ENCODE data around the gene SHANK1. TPM values are rescaled to one million over a fixed set of nuclear protein-coding genes. Genes with fewer than 3 reads are reported as not detected.
A peak's percentile ranks its signal among the peaks of the same experiment; 100 is the strongest.

The SHANK1 gene
- polyA plus RNA-seq, 3 donors = not detected

- TF ChIP-seq, protein P1, sequence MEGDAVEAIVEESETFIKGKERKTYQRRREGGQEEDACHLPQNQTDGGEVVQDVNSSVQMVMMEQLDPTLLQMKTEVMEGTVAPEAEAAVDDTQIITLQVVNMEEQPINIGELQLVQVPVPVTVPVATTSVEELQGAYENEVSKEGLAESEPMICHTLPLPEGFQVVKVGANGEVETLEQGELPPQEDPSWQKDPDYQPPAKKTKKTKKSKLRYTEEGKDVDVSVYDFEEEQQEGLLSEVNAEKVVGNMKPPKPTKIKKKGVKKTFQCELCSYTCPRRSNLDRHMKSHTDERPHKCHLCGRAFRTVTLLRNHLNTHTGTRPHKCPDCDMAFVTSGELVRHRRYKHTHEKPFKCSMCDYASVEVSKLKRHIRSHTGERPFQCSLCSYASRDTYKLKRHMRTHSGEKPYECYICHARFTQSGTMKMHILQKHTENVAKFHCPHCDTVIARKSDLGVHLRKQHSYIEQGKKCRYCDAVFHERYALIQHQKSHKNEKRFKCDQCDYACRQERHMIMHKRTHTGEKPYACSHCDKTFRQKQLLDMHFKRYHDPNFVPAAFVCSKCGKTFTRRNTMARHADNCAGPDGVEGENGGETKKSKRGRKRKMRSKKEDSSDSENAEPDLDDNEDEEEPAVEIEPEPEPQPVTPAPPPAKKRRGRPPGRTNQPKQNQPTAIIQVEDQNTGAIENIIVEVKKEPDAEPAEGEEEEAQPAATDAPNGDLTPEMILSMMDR (IDR thresholded peaks at IDR 0.05) = no peak
- no peaks in the 10 kb centered on the region for H3K36me3 ChIP-seq (replicated peaks in 1 of 2; ENCODE audit: control insufficient read depth in 1 of 2, insufficient read depth in 2 of 2, low read length in 2 of 2)
- H3K27ac ChIP-seq (ENCODE audit: low read depth in 1 of 2, low read length in 2 of 2) = no peak overlapping the region
- H3K27me3 ChIP-seq (ENCODE audit: control insufficient read depth in 2 of 2, insufficient read depth in 2 of 2, low read length in 2 of 2) = peaks cover 14 to 33% of the 10 kb centered on the region in 2 donors
- intact Hi-C loops (cut with micrococcal nuclease) = no loop called here
- H3K4me3 ChIP-seq (replicated peaks in 1 of 3; ENCODE audit: low read depth in 2 of 3, low read length in 3 of 3) = no peak overlapping the region
- H3K9me3 Mint-ChIP-seq = peaks cover 0 to 8% (median 2%) of the 10 kb centered on the region in 7 donors
- H3K36me3 Mint-ChIP-seq = peaks cover 0 to 2% of the 10 kb centered on the region in 2 donors
- no peaks in the 10 kb centered on the region for H3K79me2 ChIP-seq (ENCODE audit: insufficient read depth, low read length)
- H2AFZ ChIP-seq (ENCODE audit: insufficient read depth, low read depth, low read length, poor library complexity, severe bottlenecking) = no peak overlapping the region
- H3K9ac ChIP-seq (ENCODE audit: insufficient read depth, low read length, poor library complexity, severe bottlenecking) = no peak overlapping the region
- H3K4me3 Mint-ChIP-seq = peak overlapping the region in 1 of 2 donors; percentile 87
- H3K4me2 ChIP-seq (replicated peaks; ENCODE audit: extremely low read depth, low read length, poor library complexity, severe bottlenecking) = no peak overlapping the region
- H3K9me3 ChIP-seq (replicated peaks in 1 of 2; ENCODE audit: control insufficient read depth in 1 of 2, insufficient read depth in 1 of 2, low read length in 2 of 2) = peaks cover 0 to 11% of the 10 kb centered on the region in 2 donors
- H4K20me1 ChIP-seq (ENCODE audit: insufficient read depth, low read length) = no peaks in the 10 kb centered on the region
- no peaks in the 10 kb centered on the region for H3K4me1 ChIP-seq (ENCODE audit: control insufficient read depth in 1 of 2, insufficient read depth in 2 of 2, low read length in 2 of 2)
- no peaks in the 10 kb centered on the region for H3K4me1 Mint-ChIP-seq
- 8% methylated on average over 21 of the region's 23 CpGs for WGBS (ENCODE audit: insufficient coverage)
- H3K27me3 Mint-ChIP-seq (ENCODE audit: low read depth in 3 of 3) = peaks cover 49 to 70% (median 55%) of the 10 kb centered on the region in 3 donors
- no peak overlapping the region for H3K27ac Mint-ChIP-seq
- DNase-seq = no peak
Observed at GRCh38 chr19:50693064-50693975, 26.3 kb downstream of the SHANK1 start.

DNA sequence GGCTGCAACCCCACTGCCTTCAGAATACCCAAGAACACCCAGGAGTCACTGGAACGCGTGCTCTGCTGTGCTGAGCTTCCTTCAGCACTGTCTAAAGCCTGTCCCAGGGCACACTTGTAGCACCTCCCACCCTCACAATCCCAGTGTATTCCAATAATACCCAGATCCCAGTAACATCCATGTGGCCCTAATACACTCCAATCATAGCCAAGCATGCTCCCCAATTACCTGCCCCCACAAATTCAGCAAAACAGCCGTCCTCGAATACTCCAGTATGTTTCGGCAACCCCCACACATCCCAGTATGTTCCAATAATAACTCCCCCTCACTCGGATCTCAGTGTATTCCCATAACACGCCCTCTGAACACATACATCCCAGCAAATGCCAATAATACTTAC is 29.2 kb downstream of the SHANK1 start:
- no peak overlapping the region for H3K4me3 Mint-ChIP-seq
- Histone ChIP-seq H3K9ac (ENCODE audit: insufficient read depth, low read length, poor library complexity, severe bottlenecking) (no peak overlapping the region), H4K20me1 (ENCODE audit: insufficient read depth, low read length) (no peaks in the 10 kb centered on the region), H3K9me3 (replicated peaks in 1 of 2; ENCODE audit: control insufficient read depth in 1 of 2, insufficient read depth in 1 of 2, low read length in 2 of 2) (peaks cover 0 to 11% of the 10 kb centered on the region in 2 donors), H2AFZ (ENCODE audit: insufficient read depth, low read depth, low read length, poor library complexity, severe bottlenecking) (no peak overlapping the region), H3K27me3 (ENCODE audit: control insufficient read depth in 2 of 2, insufficient read depth in 2 of 2, low read length in 2 of 2) (peaks cover 13 to 37% of the 10 kb centered on the region in 2 donors), H3K4me3 (replicated peaks in 1 of 3; ENCODE audit: low read depth in 2 of 3, low read length in 3 of 3) (no peak overlapping the region), H3K27ac (ENCODE audit: low read depth in 1 of 2, low read length in 2 of 2) (no peak overlapping the region), H3K4me2 (replicated peaks; ENCODE audit: extremely low read depth, low read length, poor library complexity, severe bottlenecking) (no peak overlapping the region), H3K4me1 (ENCODE audit: control insufficient read depth in 1 of 2, insufficient read depth in 2 of 2, low read length in 2 of 2) (no peaks in the 10 kb centered on the region), H3K79me2 (ENCODE audit: insufficient read depth, low read length) (no peaks in the 10 kb centered on the region), H3K36me3 (replicated peaks in 1 of 2; ENCODE audit: control insufficient read depth in 1 of 2, insufficient read depth in 2 of 2, low read length in 2 of 2) (no peaks in the 10 kb centered on the region)
- no peak overlapping the region for H3K27ac Mint-ChIP-seq
- DNase-seq = no peak
- 79% methylated on average over 7 of the region's 7 CpGs for WGBS (ENCODE audit: insufficient coverage)
- H3K36me3 Mint-ChIP-seq = peaks cover 0 to 2% of the 10 kb centered on the region in 2 donors
- peaks cover 0 to 7% (median 1%) of the 10 kb centered on the region in 7 donors for H3K9me3 Mint-ChIP-seq
- intact Hi-C loops (cut with micrococcal nuclease) = no loop called here
- TF ChIP-seq, protein P1 (IDR thresholded peaks at IDR 0.05) = no peak
- peaks cover 41 to 69% (median 52%) of the 10 kb centered on the region in 3 donors for H3K27me3 Mint-ChIP-seq (ENCODE audit: low read depth in 3 of 3)
- H3K4me1 Mint-ChIP-seq = no peaks in the 10 kb centered on the region
